ENCODE results near the gene CHRNA9. TPM values are rescaled to one million over a fixed set of nuclear protein-coding genes. Genes with fewer than 3 reads are reported as not detected.

Gene CHRNA9
- total RNA-seq, 2 donors from 2014 or later, result not detected

GRCh38 chr4:40331101-40331745, 3.9 kb upstream of the CHRNA9 start:
- no peak for ATAC-seq
- intact Hi-C loops (cut with DNase I), result no loop called here

GRCh38 chr4:40331961-40332360, 3.2 kb upstream of the CHRNA9 start:
- intact Hi-C loops (cut with DNase I), result no loop called here
- no peak for ATAC-seq
- DNase-seq, result no peak

More at GRCh38 chr4:40331101-40331745, 3.9 kb upstream of the CHRNA9 start:
- DNase-seq, result no peak

GRCh38 chr4:40333921-40334352, 1.2 kb upstream of the CHRNA9 start:
- no peak for ATAC-seq
- DNase-seq, result no peak
- intact Hi-C loops (cut with DNase I), result no loop called here

GRCh38 chr4:40335525-40335894, 377 bp downstream of the CHRNA9 start:
- intact Hi-C loops (cut with DNase I), result no loop called here
- ATAC-seq (no peak), DNase-seq (no peak)

- ATAC-seq, result no peak
- intact Hi-C loops (cut with DNase I), result no loop called here
- no peak for DNase-seq
Observed at GRCh38 chr4:40337051-40337450, 1.9 kb downstream of the CHRNA9 start.

- DNase-seq (no peak), ATAC-seq (no peak)
- intact Hi-C loops (cut with DNase I), result no loop called here
Observed at GRCh38 chr4:40337523-40337922, 2.4 kb downstream of the CHRNA9 start.

- ATAC-seq, result no peak
- no peak for DNase-seq
- intact Hi-C loops (cut with DNase I), result no loop called here
Observed at GRCh38 chr4:40340030-40340429, 4.9 kb downstream of the CHRNA9 start.

- ATAC-seq, result no peak
- DNase-seq, result no peak
- intact Hi-C loops (cut with DNase I), result no loop called here
Observed at GRCh38 chr4:40347472-40347871, 12.3 kb downstream of the CHRNA9 start.

GRCh38 chr4:40348000-40348399, 12.9 kb downstream of the CHRNA9 start:
- intact Hi-C loops (cut with DNase I), result no loop called here
- DNase-seq (no peak), ATAC-seq (no peak)

- ATAC-seq (no peak), DNase-seq (no peak)
- intact Hi-C loops (cut with DNase I), result no loop called here
Observed at GRCh38 chr4:40349561-40350198, 14.5 kb downstream of the CHRNA9 start.

GRCh38 chr4:40350627-40351227, 15.6 kb downstream of the CHRNA9 start:
- ATAC-seq, result no peak

GRCh38 chr4:40354158-40354557, 19.0 kb downstream of the CHRNA9 start:
- ATAC-seq, result no peak
- no peak for DNase-seq
- intact Hi-C loops (cut with DNase I), result no loop called here

More at GRCh38 chr4:40350627-40351227, 15.6 kb downstream of the CHRNA9 start:
- no peak for DNase-seq
- intact Hi-C loops (cut with DNase I), result no loop called here

GRCh38 chr4:40355131-40355530, 20.0 kb downstream of the CHRNA9 start:
- ATAC-seq, result no peak

GRCh38 chr4:40357738-40358137, 22.6 kb downstream of the CHRNA9 start:
- ATAC-seq (no peak), DNase-seq (no peak)
- intact Hi-C loops (cut with DNase I), result no loop called here

More at GRCh38 chr4:40355131-40355530, 20.0 kb downstream of the CHRNA9 start:
- intact Hi-C loops (cut with DNase I), result no loop called here
- no peak for DNase-seq

- DNase-seq (no peak), ATAC-seq (no peak)
- intact Hi-C loops (cut with DNase I), result no loop called here
Observed at GRCh38 chr4:40361338-40361737, 26.2 kb downstream of the CHRNA9 start.

GRCh38 chr4:40363382-40363920, 28.3 kb downstream of the CHRNA9 start:
- DNase-seq, result no peak

GRCh38 chr4:40363945-40364344, 28.8 kb downstream of the CHRNA9 start:
- ATAC-seq (no peak), DNase-seq (no peak)
- intact Hi-C loops (cut with DNase I), result no loop called here

More at GRCh38 chr4:40363382-40363920, 28.3 kb downstream of the CHRNA9 start:
- intact Hi-C loops (cut with DNase I), result no loop called here
- no peak for ATAC-seq

- intact Hi-C loops (cut with DNase I), result no loop called here
- no peak for DNase-seq
- ATAC-seq, result no peak
Observed at GRCh38 chr4:40365766-40366165, 30.6 kb downstream of the CHRNA9 start.

- DNase-seq (no peak), ATAC-seq (no peak)
- intact Hi-C loops (cut with DNase I), result no loop called here
Observed at GRCh38 chr4:40367451-40367850, 32.3 kb downstream of the CHRNA9 start.

Measured in left cardiac atrium (tissue), 4 donors.